NCI-H2107 (cell line): ENCODE data around the gene DMD.
"Not testable (repeated sequence)": the region's sequence is repeated elsewhere in the genome, so short reads cannot be mapped to it uniquely, and the experiment has no call there.

Experiments used
- DNase-seq: peaks from one replicate; lab custom pipeline; 2025; lab: John Stamatoyannopoulos, UW

Gene DMD

DNA sequence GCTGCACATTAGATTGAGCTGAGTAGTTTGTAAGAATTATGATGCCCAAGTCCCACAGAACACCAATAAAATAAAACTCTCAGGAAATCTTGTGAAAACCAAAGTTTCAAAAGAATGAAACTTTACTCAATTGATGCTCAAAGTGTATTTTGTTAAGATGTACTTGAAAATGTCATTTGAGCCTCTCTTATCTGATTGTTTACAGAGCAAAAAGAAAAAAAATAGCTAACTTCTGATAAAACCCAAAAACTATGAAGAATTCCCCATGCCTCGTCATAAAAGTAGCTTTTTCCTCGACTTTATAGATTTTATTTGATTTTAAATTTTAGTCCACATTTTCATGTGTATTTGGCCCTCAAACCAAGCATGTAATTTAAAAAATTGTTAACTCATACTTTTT, 1618.0 kb downstream of the DMD start:
- no peak for DNase-seq

- no peak for DNase-seq
These were observed 1620.0 kb downstream of the DMD start for GRCh38 chrX:31591355-31591754.

DNA sequence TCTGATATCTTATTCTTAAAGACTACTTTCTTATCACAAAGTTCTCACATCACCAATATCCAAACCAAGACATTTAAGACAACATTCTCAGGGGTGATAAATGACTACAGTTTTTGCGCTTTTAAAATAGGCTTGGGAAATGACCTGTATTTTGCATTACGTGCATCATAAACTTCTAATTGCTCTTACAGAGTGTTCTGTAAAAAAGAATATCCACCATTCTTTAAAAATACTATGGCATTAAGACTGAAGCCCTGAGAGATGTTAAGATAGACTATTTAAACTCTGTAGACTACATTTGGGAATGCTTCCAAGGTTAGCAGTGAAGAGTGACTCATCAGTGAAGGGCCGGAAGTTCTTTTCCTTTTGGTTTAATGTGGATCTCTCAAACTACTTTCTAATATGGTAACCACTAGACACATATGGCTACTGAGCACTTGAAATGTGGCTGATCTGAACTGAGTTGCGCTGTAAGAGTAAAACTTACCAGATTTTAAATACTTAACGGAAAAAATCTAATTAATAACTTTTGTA, 1620.7 kb downstream of the DMD start:
- no peak for DNase-seq

DNA sequence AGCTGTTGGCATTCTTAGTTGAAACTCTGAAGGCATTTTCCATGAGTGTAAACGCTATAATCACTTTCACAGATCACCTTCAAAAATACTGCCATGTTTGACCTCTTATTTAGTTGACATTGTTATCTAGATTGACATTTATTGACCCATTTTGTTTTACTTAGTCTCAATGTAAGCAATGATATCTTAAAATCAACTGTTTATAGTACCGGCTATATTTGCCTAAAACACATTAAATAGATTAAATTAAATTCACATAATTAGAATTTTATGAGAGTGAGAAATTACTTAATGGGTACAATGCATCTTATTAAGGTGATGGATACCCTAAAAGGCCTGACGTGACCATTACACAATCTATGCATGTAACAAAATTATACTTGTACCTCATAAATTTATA, 1621.8 kb downstream of the DMD start:
- DNase-seq: no peak

GRCh38 chrX:31588355-31588754, 1623.0 kb downstream of the DMD start:
- no peak for DNase-seq

GRCh38 chrX:31583892-31584291, 1627.5 kb downstream of the DMD start:
- not testable (repeated sequence) for DNase-seq

GRCh38 chrX:31580726-31581125, 1630.6 kb downstream of the DMD start:
- no peak for DNase-seq

DNA sequence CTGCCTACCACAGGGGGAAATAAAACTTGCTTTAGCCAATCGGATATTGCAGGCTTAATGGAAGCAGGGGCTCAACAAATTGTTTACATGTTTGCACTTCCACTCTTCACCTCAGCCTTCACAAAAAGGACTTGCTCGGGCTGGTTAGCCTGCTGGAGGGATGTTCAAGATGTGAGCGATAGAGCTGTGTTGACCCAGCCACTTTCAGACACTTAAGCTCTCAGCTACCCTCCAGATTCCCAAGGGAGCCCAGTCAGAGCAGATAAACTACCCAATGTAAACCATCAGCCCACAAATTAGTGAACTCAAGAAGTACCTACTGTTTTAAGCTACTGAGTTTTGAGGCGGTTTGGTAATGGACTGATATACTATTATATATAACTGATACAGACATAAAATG, 1631.1 kb downstream of the DMD start:
- DNase-seq: no peak

GRCh38 chrX:31572360-31572759, 1639.0 kb downstream of the DMD start:
- DNase-seq: no peak

GRCh38 chrX:31570658-31571057, 1640.7 kb downstream of the DMD start:
- DNase-seq: no peak

DNA sequence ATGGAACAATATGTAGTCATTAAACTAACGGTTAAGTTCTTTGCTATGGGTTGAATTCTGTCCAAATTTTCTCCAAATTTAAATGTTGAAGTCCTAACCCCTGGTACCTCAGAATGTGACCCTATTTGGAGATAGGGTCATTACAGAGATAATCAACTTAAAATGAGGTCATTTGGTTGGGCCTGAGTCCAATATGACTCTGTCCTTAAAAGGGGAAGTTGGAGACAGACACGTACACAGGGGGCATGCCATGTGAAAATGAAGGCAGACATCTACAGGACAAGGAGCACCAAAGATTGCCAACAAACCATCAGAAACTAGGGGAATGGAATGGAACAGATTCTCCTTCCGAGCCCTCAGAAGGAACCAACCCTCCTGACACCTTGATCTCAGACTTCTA, 1647.6 kb downstream of the DMD start:
- no peak for DNase-seq

GRCh38 chrX:31555506-31555905, 1655.8 kb downstream of the DMD start:
- DNase-seq: no peak

- no peak for DNase-seq
These were observed 1659.4 kb downstream of the DMD start for GRCh38 chrX:31551913-31552312.

GRCh38 chrX:31550158-31550557, 1661.2 kb downstream of the DMD start:
- DNase-seq: no peak

- DNase-seq: no peak
These were observed 1663.5 kb downstream of the DMD start for GRCh38 chrX:31547816-31548215.

DNA sequence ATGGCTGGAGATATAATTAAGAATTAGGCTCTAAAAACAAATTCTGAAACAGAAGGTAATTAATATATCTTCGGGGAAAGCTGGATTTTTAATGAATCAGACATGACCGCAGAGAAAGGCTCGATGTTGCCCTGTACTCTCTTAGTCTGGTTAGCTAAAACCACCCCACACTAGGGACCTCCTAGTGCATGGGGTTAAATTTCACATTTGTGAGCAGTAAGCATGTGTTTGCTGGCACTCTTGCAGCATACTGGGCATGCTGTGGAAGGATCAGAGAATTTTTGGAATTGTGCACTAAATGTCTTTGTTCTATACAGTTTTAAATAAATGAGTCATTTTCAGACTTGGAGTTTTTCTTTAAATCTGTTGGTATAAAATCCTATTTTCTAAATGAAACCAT, 1663.9 kb downstream of the DMD start:
- DNase-seq: no peak

- DNase-seq: no peak
These were observed 1665.2 kb downstream of the DMD start for GRCh38 chrX:31546126-31546525.

- DNase-seq: no peak
These were observed 1665.6 kb downstream of the DMD start for GRCh38 chrX:31545726-31546125.

- no peak for DNase-seq
These were observed 1666.2 kb downstream of the DMD start for GRCh38 chrX:31545191-31545590.

- no peak for DNase-seq
These were observed 1667.7 kb downstream of the DMD start for GRCh38 chrX:31543634-31544033.

DNA sequence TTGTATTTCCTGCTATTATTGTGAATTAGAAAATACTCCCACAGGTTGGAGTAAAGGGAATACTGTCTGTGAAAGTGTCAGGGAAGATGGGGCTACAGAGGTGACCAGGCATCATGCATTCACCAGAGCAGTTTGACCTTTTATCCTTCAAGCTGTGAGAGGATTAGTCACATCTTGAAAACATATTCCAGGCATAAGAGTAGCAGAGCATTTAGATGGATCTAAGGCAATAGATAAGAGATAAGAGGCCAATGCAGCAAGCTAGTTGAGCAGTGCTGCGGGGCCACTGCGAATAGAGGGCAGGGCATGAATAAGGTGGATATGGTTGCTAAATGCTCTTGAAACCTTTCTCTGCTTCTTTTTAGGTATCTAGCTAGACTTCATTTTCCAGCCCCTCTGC, 1668.8 kb downstream of the DMD start:
- DNase-seq: no peak

- no peak for DNase-seq
These were observed 1671.0 kb downstream of the DMD start for GRCh38 chrX:31540313-31540712.

DNA sequence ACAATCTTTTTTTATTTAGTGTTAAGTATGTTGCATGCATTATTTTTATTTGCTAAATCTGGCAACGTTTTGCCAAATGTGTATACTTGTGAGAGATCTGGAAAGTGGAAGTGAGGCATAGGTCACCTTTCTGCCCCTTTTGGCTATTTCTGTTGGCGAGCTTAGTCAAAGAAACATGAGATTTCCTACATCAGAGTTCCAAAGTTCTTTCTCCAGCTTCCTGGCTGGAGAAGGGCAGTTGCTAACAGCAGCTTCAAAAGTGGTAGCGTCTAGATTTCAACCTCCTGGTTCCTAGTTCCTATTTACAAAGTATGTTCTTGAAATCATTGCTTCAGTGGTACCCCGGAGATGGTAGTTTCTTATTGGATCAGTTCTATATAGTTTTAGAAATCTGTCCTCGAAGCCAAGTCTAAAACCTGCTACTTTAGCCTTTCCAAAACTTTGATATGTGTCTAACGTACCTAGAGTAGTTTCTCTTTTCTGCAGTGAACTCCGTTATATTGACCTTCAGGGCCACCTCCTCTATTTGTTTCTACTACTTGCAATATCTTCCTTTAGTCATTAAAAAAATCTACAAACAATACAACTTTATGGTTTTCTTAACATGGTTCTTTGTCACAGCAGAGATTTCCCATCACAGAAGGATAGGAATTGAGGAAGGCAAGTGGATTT, 1683.8 kb downstream of the DMD start:
- no peak for DNase-seq

DNA sequence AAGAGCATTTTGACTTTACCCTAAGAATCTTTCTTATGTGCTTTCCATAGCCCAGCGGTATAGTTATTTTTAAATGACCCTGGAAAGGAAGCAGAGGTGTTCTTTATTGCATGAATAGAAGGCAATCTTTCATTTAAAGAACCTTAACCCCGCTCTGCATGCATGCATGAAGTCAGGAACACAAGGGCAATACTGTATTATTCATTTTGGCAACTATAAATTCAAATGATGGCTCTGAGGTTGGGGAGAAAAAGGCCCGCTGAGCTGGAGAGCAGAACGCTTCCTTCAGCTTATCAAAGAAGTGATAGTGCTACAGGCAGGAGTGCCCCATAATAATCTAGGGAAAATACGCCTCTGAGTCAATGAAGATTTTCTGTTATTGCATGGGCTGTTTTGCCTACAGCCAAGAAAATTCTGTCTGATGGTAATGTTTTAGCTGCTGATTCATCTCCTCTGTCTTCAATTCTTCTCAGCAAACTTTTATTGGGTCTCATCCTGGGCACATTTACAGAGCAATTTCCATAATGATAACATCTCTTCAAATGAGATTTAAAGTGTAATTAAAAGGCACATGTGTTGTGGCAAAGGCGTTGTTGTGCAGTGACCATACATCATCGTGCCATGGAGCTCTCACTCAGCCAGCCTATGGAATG, 1687.3 kb downstream of the DMD start:
- no peak for DNase-seq
